Measurements from ENCODE around the gene KCNAB2.

DNA sequence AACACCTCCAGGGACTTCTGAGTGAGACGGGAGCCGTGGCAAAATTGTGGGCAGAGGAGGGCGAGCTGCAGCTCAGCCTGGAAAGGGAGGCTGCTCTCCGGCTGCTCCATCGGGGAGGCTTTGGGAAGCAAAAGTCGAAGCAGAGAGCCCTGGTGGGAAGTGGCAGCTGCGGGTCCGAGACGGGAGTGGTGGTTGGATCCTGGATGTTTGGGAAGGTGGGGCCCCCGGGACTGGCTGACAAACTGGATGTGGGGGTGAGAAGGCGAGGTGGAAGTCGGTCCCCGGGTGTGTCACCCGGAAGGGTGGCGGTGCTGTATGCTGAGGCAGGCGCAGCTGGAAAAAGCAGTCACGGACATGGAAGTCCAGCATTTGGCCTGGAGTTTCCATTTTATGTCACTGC, 52.1 kb downstream of the KCNAB2 start:
- TF ChIP-seq, protein P1, sequence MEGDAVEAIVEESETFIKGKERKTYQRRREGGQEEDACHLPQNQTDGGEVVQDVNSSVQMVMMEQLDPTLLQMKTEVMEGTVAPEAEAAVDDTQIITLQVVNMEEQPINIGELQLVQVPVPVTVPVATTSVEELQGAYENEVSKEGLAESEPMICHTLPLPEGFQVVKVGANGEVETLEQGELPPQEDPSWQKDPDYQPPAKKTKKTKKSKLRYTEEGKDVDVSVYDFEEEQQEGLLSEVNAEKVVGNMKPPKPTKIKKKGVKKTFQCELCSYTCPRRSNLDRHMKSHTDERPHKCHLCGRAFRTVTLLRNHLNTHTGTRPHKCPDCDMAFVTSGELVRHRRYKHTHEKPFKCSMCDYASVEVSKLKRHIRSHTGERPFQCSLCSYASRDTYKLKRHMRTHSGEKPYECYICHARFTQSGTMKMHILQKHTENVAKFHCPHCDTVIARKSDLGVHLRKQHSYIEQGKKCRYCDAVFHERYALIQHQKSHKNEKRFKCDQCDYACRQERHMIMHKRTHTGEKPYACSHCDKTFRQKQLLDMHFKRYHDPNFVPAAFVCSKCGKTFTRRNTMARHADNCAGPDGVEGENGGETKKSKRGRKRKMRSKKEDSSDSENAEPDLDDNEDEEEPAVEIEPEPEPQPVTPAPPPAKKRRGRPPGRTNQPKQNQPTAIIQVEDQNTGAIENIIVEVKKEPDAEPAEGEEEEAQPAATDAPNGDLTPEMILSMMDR (conservative IDR thresholded peaks at IDR 0.05; ENCODE audit: low read depth, low read length), result no peak
- TF ChIP-seq EZH2phosphoT487 (IDR thresholded peaks at IDR 0.05; ENCODE audit: borderline replicate concordance, low read length), result no peak
- TF ChIP-seq EZH2 (IDR thresholded peaks at IDR 0.05; ENCODE audit: low read length, unreplicated experiment), result no peak
